LHCN-M2 (cell line): Measurements from ENCODE around the gene ZBED4. TPM values are rescaled to one million over a fixed set of nuclear protein-coding genes. Genes with fewer than 3 reads are reported as not detected.

Experiments used
- DNase-seq: peaks from one replicate; pipeline ENCODE4 v3.0.0-alpha.2; 2012; ENCODE audit warnings: low read depth
- total RNA-seq: library from RNA; depleted of rRNA; stranded (reverse); fragments of >200 nt; gene quantifications from 2 replicates; pipeline ENCODE4 v1.2.3, GENCODE V29; 2014

The ZBED4 gene
- total RNA-seq, 1 experiment from 2014 or later = 13.4 TPM

DNA sequence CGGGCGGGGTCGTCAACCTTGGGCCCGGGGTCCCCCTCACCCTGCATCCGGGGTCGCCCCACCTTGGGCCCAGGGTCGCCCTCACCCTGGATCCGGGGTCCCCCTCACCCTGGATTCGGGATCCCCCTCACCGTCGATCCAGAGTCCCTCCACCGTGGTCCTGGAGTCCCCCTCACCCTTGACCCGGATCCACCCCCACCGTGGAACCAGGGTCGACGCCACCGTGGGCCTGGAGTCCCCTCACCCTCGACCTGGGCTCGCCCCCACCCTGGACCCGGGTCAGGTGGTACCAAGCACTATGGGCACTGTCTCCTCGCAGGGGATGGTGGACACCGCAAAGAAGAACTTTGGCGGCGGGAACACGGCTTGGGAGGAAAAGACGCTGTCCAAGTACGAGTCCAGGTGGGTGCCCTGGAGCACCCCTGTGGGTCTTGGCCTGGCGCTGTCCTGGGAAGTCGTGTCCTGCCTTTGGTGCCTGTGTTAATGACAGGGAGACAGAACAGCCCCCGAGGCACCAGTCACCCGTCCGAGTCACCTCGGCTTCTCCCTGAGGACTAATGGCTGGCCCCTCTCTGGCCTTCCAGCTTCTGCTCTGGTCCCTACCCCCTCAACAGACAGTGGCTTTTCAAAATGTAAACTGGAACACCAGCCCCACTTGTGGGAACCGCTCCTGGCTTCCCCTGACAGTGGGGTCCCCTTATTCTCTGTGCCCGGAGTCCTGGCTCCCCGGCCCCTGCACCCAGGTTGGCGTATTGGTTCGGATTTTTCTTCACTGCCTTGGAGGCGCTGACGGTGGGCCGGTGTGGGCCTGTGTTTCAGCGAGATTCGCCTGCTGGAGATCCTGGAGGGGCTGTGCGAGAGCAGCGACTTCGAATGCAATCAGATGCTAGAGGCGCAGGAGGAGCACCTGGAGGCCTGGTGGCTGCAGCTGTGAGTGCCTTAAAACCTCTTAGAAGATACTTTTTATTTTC is 65.6 kb downstream of the ZBED4 start:
- DNase-seq = no peak

DNA sequence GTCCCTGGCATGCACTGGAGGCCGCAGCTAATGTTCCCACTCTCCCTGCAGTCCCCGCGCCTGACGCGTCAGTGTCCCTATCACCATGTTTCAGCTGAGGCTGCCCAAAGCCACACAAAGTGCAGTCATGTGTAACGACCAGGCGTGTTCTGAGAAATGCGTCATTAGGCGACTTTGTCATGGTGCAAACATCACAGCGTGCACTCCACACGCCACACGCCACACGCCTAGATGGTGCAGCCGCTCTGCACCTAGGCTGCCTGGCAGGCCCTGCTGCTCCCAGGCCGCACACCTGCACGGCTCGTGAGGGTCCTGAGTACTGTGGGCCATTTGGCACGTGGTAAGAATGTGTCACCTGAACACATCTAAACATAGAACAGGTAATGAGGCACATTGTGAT is 67.2 kb downstream of the ZBED4 start:
- no peak for DNase-seq

DNA sequence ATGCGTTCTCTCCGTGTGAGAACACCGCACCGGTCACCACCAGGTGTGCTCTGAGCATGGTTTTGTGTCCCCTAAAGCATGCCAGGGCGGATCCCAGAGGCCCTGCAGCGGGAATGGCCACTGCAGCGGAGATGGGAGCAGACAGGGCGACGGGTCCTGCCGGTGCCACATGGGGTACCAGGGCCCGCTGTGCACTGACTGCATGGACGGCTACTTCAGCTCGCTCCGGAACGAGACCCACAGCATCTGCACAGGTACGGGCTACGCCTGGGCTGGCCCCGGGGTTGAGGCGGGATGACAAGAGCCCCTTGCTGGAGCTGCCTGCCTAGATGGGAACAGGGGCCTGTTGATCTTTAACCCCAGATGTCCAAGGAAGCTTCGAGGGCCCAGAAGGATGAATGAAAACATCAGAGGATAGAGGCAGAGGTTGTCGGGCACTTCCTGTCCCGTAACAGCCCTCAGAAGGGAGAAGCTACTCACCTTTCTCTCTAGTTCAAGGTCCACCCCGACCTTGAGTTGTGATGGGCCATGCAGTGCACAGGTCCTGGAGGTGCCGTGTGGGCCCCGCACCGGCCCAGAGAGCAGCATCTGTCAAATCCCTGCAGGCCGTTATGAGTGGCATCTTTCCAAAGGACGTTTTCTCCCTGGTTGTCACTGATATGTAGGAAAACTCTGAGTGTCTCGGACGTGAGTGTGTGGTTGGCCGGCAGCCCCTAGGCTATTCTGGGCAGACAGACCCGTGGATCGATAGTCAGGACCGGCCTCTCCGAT is 68.0 kb downstream of the ZBED4 start:
- DNase-seq = no peak

DNA sequence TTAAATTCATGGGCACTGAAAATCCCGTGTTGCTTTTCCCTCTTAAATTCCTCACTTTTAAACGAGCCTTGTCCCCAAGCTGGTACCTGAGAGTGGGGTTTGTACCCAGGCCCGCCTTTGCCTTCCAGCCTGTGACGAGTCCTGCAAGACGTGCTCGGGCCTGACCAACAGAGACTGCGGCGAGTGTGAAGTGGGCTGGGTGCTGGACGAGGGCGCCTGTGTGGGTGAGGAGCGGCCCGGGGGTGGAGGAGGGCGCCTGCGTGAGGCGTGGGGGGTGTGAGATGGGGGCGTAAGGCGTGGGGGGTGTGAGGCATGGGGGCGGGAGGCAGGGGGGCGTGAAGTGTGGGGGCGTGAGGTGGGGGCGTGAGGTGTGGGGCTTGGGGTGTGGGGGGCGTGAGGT is 68.8 kb downstream of the ZBED4 start:
- DNase-seq = no peak

DNA sequence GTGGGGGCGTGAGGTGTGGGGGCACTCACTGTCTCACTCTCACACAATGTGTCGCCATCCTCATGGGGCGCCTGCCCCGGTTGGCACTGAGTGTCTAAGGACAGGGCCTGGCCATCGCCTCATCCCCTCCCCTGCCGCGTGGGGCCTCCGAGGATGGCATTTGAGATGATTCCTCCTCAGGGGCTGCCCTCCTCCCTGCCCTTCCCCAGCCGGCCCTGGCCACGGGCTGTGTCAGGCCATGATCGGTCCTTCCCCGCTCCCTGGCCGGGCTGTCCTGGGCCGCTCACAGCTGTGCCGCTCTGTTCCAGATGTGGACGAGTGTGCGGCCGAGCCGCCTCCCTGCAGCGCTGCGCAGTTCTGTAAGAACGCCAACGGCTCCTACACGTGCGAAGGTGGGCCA is 69.3 kb downstream of the ZBED4 start:
- DNase-seq = no peak

- DNase-seq = no peak
Observed at GRCh38 chr22:49923445-49923844, 69.8 kb downstream of the ZBED4 start.

DNA sequence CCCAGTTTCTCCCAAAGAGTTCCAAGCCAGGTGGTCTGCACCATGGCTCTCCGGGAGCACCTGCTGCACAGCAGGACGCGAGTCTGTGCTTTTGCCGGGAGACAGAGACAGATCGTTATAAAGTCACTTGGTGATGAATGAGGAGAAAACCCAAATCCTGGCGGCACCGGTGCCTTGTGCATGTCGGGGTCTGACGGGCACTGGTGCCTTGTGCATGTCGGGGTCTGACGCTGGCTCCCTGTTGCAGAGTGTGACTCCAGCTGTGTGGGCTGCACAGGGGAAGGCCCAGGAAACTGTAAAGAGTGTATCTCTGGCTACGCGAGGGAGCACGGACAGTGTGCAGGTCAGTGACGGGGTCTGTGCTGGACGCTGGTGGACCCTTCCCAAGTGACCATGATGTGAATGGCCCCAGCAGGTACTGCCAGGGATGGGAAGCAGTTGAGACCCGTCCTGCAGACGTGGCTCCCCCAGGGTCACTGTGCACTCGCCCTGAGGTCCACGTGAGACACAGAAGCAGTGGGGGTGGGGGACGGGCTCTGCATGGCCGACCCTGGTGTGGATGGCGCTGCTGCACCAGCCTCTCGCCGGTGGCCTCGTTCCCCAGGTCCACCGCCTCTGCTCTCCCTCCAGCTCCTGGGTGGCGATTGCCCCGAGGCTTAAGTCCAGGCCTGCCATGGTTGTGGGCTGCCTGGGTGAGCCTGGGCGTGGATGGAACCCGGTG is 70.6 kb downstream of the ZBED4 start:
- DNase-seq = no peak

GRCh38 chr22:49925525-49926128 is 72.0 kb downstream of the ZBED4 start:
- no peak for DNase-seq

DNA sequence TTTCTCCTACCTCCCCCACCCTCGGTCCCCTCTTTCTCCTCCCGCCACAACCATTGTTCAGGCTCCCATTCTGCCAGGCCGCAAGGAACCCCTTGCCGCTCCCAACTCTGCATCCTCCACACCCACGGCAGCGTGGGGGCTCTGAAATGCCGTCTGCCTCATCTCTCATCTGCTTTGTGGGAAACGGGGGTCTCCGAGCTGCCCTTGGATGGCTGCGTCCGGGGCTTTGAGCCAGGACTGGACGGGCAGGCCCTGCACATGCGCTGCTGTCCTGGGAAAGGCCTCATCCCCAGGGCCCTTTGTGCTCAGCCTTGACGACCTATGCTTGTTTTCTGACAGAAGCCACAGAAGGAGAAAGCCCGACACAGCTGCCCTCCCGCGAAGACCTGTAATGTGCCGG is 73.3 kb downstream of the ZBED4 start:
- DNase-seq = no peak

- DNase-seq = no peak
Observed at GRCh38 chr22:49927483-49928184, 74.0 kb downstream of the ZBED4 start.

GRCh38 chr22:49928185-49928495 is 74.5 kb downstream of the ZBED4 start:
- no peak for DNase-seq

DNA sequence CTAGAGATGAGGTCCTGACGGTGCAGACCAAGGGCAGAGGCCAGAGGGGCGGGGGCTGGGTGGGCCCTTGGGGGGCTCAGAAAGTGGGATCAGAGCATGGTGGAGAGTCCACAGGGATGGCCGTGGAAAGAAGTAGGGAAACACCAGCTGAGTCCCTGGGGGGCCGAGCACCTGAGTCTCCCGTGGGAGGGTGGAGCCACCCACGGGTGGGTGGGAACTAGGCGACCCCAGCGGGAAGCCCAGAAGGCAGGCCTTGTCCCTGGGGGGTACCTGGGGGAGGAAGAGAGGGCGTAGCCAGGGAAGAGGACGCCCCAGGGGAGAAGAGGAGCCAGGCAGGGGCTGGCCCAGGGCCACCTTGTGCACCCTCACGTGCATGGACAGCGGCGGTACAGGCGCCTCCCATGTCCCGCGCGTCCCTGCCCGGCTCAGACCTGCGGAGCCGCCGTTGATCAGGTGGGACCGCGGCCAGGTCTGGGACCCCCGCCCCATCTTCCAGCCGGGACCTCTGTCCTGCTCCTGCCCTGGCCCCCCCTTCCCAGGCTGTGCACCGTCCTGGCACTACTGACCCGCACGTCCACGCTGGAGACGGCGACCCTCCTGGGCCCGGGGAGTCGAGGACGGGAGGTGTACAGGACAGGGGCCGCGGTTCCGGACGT is 75.0 kb downstream of the ZBED4 start:
- DNase-seq = no peak

DNA sequence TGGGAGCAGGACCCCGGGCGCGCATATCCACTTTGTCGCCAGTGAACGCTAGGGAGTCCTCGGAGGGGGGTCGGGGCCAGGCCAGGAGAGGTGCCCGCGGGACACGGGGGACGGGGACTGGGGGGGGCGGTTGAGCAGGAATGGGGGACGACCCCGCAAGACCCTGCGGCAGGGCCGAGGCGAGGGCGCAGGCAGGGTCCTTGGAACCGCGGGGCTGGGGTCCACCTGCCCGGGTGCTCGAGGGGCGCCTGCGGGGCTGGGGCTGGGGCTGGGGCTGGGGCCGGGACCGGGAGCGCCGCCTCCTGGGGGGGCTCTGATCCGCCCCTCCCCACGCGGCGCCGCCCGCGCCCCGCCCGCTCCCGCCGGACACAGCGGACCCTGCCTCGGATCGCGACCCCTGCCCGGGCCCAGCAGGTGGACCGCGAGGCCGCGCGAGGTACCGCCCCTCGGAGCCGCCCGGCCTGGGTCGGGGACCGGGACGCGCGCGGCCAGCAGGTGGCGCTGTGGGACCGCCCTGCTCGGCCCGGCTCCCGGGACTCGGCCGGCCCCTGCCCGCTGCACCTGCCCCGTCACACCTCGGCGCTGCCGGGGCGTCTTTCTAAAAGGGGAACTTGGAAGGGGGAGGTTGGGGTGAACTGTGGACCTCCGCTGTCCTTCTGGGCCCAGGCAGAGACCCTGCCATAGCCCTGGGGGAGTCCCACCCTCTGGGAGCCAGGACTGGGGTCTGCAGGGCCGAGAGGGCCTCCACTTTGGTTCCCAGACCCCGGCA is 75.8 kb downstream of the ZBED4 start:
- DNase-seq = no peak

GRCh38 chr22:49929994-49930575 is 76.4 kb downstream of the ZBED4 start:
- no peak for DNase-seq

GRCh38 chr22:49930596-49931412 is 77.2 kb downstream of the ZBED4 start:
- DNase-seq = peak; percentile 61

DNA sequence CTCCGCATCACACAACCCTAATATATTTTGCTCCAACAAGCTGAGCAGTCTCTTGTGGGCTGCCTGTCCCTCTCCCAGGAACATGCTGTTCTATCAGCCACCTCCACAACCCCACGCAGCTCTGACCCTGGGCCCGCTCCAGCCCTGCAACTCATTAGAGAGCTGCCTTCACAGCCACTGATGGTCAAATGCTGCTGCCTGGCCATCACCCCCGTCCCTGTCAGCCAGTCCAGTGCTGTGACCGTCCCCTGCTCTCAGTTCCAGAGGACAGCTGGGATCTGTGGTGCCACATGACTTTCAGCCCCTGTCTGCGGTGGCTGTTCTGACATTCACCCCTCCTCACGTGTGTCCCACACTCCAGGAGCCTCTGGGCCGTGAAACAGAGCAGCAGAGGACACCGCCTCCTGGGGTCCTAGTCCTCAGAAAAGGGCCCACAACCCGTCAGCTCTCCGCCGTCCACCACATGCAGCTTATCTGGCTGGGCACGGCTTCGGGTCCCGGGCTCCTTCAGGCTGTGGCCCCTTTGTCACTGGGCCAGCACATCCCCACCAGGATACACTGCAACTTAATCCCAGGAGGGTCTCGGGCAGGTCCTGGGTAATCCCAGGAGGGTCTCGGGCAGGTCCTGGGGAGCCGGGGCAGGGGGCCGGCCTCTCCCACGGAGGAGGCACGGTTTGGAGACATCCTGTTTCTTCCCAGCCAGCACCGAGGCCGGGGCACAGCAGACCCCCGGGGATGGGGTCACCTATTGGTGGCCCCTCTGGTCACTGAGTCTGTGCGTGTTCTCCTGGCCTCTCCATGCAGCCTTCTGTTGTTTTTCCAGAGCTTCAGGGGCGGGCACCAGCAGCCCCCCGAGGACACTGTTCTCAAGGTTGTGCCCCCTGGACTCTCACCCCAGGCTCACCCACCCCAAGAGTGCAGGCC is 79.9 kb downstream of the ZBED4 start:
- DNase-seq = peak; percentile 18

DNA sequence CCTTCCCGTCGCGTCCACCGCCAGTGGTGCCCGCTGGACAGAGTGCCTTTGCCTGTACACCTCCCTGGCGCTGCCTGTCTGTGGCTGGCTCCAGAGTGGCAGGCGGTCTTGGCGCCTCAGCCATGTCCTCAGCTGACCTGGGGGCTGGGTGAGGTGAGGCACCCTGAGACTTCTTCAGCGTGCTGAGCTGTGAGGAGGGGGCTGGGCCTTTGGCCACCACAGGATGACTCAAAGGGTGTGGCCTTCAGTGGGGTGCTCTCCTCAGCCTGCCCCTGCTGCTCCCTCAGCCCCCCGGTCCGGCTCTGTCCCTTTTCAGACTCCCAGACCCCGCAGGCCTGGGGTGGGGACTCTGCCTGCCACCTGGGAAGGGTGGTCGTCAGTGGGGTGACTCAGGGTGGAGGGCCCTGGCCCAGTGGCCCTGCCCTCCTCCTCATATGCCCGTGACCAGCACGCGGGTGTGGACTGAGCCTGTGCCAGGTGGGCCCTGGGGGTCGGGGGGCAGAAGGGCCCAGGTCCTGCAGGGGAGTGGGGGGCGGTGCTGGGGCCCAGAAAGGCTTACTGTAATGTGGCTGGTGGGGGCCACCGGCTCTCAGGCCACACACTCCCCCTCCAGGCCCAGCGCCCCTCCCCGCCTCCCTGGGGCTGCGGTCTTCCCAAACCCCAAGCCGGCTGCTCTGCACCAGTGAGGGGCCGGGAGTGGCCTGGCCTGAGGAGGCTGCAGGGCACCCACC is 80.7 kb downstream of the ZBED4 start:
- DNase-seq = peak; percentile 49
